Transverse colon (tissue), 3 donors: ENCODE measurements around the gene PRKAR1B.

Source experiments
- POLR2A ChIP-seq: fragments of 450-650 bp; IDR thresholded peaks from one replicate; pipeline ENCODE4 v1.6.1; 2016; ENCODE audit warnings: antibody characterized with exemption, mild to moderate bottlenecking, moderate library complexity
- POLR2AphosphoS5 ChIP-seq, 3 donors: sonication (generic); formaldehyde crosslinking; IDR thresholded peaks; one replicate each; pipeline ENCODE4 v1.6.1; 2016; ENCODE audit warnings: antibody characterized with exemption in 3 of 3

DNA sequence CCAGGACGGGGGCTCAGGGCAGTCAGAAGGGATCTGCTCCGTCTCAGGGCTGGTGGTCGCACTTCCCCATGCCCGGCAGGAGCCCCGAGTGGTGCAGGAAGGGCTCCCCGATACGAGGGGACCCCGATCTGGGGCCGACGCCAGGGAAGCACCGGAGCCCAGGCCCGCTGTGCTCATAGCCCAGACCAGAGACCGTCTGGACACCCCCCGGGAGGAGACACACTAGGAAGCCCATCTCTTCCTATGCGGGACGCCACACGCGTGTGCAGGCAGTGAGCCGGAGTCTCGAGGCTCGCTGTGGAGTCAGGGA, 167.7 kb downstream of the PRKAR1B start:
- TF ChIP-seq POLR2AphosphoS5 (IDR thresholded peaks at IDR 0.05) (no peak), POLR2A (no peak)
